Kidney (tissue), 14 donors: ENCODE data around the gene SLC25A20. TPM values are rescaled to one million over a fixed set of nuclear protein-coding genes. Genes with fewer than 3 reads are reported as not detected.
A peak's percentile ranks its signal among the peaks of the same experiment; 100 is the strongest.

Source experiments
- DNase-seq, 5 donors: peaks; one replicate each; pipeline ENCODE4 v3.0.0-alpha.2; 2013 to 2020
- FAIRE-seq: peaks from 2 replicates; lab custom pipeline; 2012; peaks lifted over from hg19 to GRCh38; lab: Jason Lieb, UNC
- H3K27ac ChIP-seq, 2 donors: one replicate each; pipeline ENCODE4 v1.7.0; 2013; ENCODE audit warnings: low read depth in 2 of 2, low read length in 2 of 2, inconsistent platforms in 1 of 2
- H3K27me3 ChIP-seq: one replicate; pipeline ENCODE4 v1.7.1; 2013; ENCODE audit warnings: low read length, inconsistent platforms; ENCODE audit not compliant: control insufficient read depth, insufficient read depth
- H3K36me3 ChIP-seq, 3 donors: one replicate each; pipeline versions ENCODE4 v1.7.0 to v1.7.1; 2013; ENCODE audit warnings: low read length in 3 of 3, control low read depth in 1 of 3, inconsistent platforms in 1 of 3; ENCODE audit not compliant: insufficient read depth in 3 of 3, control insufficient read depth in 2 of 3
- H3K4me1 ChIP-seq, 3 donors: one replicate each; pipeline versions ENCODE4 v1.7.0 to v1.7.1; 2013; ENCODE audit warnings: low read length in 3 of 3, inconsistent platforms in 1 of 3, low read depth in 1 of 3; ENCODE audit not compliant: control insufficient read depth in 2 of 3, insufficient read depth in 2 of 3
- H3K4me3 ChIP-seq, 3 donors: one replicate each; pipeline versions ENCODE4 v1.7.0 to v1.8.1; 2013; ENCODE audit warnings: low read length in 3 of 3, control low read depth in 1 of 3, inconsistent platforms in 1 of 3
- H3K9ac ChIP-seq, 3 donors: one replicate each; pipeline versions ENCODE4 v1.7.0 to v1.7.1; 2013; ENCODE audit warnings: low read length in 3 of 3, control low read depth in 1 of 3, inconsistent platforms in 1 of 3
- H3K9me3 ChIP-seq, 3 donors: one replicate each; pipeline versions ENCODE4 v1.7.0 to v1.7.1; 2013; ENCODE audit warnings: low read length in 3 of 3, control low read depth in 1 of 3, inconsistent platforms in 1 of 3; ENCODE audit not compliant: control insufficient read depth in 2 of 3, insufficient read depth in 1 of 3
- intact Hi-C: fragments of 100-400 bp; cut with DNase I; formaldehyde crosslinking; loops from one replicate; pipeline ENCODE4 v1.11.1; 2022
- polyA plus RNA-seq: library from polyadenylated mRNA; stranded (reverse); fragments of 350-450 nt; fragmentation: Illumina TruSeq; extraction: RNeasy Lipid Tissue Mini Kit (QIAGEN cat#74804); gene quantifications from one replicate; pipeline ENCODE4 v1.2.3, GENCODE V29; 2014; ENCODE audit warnings: low read depth, low replicate concordance; ENCODE audit not compliant: insufficient read depth
- total RNA-seq: library from RNA; stranded (reverse); fragmentation: NEBNext Ultra II Directional; extraction: Animal tissue kit (Norgen Biotek cat#: 25700); gene quantifications from one replicate; pipeline ENCODE4 v1.2.1, GENCODE V29; 2021
- TF ChIP-seq, protein P1 (sequence below): IDR thresholded peaks from 3 replicates; pipeline ENCODE4 v1.5.1; 2012; ENCODE audit warnings: mild to moderate bottlenecking, moderate library complexity, borderline replicate concordance; ENCODE audit not compliant: insufficient read depth; ENCODE audit errors: extremely low read depth
- donor health status: control.
- donor health status: control.
- donor health status: control.
- donor health status: control.
- donor health status: control.
- donor health status: DM: yes; HTN: yes; CAD: no.
- donor health status: Normal renal cell carcinoma (clear cell type).

Gene SLC25A20
- total and polyA plus RNA-seq, 2 donors from 2014 or later = 9.9 to 59.2 TPM

DNA sequence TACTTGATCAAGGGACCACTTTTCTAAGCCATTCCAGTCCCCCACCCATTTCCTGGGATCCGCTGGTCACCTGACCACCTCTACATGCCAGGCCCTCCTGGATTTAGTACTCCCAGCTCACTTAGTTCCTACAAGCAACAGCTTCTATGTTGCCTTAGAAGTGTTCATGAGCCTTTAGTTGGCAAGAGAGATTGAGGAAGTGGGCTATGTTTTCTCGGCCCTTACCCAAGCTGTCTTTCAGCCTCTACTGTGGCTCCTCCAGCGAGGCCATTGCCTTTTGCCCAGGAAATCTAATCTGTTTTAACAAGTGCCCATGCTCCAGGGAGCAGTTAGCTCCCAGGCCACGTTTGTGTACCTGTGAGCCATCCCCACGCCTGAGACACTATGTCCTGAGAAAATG lies 46.5 kb downstream of the SLC25A20 start:
- Histone ChIP-seq H3K27me3 (no peaks in the 10 kb centered on the region), H3K4me1 (no peaks in the 10 kb centered on the region), H3K36me3 (peaks cover 0 to 2% (median 1%) of the 10 kb centered on the region in 3 donors), H3K9me3 (no peaks in the 10 kb centered on the region), H3K27ac (no peak overlapping the region), H3K9ac (no peak overlapping the region), H3K4me3 (no peak overlapping the region)
- TF ChIP-seq, protein P1, sequence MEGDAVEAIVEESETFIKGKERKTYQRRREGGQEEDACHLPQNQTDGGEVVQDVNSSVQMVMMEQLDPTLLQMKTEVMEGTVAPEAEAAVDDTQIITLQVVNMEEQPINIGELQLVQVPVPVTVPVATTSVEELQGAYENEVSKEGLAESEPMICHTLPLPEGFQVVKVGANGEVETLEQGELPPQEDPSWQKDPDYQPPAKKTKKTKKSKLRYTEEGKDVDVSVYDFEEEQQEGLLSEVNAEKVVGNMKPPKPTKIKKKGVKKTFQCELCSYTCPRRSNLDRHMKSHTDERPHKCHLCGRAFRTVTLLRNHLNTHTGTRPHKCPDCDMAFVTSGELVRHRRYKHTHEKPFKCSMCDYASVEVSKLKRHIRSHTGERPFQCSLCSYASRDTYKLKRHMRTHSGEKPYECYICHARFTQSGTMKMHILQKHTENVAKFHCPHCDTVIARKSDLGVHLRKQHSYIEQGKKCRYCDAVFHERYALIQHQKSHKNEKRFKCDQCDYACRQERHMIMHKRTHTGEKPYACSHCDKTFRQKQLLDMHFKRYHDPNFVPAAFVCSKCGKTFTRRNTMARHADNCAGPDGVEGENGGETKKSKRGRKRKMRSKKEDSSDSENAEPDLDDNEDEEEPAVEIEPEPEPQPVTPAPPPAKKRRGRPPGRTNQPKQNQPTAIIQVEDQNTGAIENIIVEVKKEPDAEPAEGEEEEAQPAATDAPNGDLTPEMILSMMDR = no peak
- no peak for DNase-seq
- FAIRE-seq = no peak
- intact Hi-C loops = no loop called here

DNA sequence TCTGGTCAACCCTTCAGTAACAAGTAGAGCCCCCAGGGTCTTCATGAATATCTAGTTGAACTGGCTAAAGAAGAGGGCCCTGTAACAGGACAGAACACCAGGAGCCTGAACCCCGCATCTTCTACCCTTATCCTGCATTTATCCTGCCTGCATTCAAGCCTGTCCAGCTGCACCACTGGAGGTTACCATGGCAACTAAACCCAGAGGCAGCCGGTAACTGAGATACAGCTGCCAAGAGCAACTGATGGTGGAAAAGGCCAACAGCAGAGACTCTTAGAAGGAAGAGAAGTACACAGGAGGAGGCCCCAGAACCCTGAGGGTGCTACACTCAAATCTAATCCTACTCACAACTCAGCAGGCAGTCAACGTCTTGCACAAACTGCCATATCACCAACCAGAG lies 47.3 kb downstream of the SLC25A20 start:
- no peaks in the 10 kb centered on the region for H3K4me1 ChIP-seq
- H3K4me3 ChIP-seq = no peak overlapping the region
- FAIRE-seq (no peak), DNase-seq (peak in 4 of 5 donors; percentile 54 to 72 (median 64))
- TF ChIP-seq, protein P1 = no peak
- intact Hi-C loops = no loop called here
- no peak overlapping the region for H3K9ac ChIP-seq
- H3K27ac ChIP-seq = no peak overlapping the region
- no peaks in the 10 kb centered on the region for H3K27me3 ChIP-seq
- no peaks in the 10 kb centered on the region for H3K36me3 ChIP-seq
- no peaks in the 10 kb centered on the region for H3K9me3 ChIP-seq

DNA sequence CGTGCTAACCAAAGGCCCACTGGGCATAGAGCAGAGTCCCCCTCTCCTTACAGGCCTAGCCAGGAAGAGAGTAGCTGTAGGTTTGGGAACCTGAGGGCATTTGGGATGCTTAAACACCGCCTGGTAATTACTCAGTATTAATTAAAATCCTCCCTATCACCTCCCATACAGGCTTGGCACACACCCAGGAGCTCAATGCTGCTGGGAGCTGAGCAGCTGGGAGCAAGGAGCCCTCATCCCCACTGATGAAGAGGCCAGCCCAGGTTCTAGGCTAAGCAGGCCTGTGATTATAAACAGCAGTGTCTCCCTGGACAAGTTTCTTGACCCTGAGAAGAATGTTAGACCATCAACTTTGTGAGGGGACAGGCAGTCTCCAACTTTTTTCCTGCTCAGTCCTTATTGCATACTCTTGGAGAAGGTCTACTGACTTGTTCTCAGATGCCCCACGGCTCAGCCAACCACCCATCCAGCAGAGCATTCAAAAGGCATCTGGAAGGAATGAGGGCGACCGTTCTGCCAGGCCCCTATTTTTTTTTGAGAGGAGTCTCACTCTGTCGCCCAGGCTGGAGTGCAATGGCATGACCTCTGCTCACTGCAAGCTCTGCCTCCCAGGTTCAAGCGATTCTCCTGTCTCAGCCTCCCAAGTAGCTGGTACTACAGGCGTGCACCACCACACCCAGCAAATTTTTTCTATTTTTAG lies 49.7 kb downstream of the SLC25A20 start:
- FAIRE-seq (no peak), DNase-seq (no peak)
- Histone ChIP-seq H3K27ac (no peak overlapping the region), H3K4me3 (no peak overlapping the region), H3K4me1 (peaks cover 0 to 7% (median 0%) of the 10 kb centered on the region in 3 donors), H3K9me3 (no peaks in the 10 kb centered on the region), H3K9ac (no peak overlapping the region), H3K36me3 (no peaks in the 10 kb centered on the region), H3K27me3 (no peaks in the 10 kb centered on the region)
- TF ChIP-seq, protein P1 = no peak
- intact Hi-C loops = no loop called here
